ENCODE data around the gene GRK3.

Gene GRK3

DNA sequence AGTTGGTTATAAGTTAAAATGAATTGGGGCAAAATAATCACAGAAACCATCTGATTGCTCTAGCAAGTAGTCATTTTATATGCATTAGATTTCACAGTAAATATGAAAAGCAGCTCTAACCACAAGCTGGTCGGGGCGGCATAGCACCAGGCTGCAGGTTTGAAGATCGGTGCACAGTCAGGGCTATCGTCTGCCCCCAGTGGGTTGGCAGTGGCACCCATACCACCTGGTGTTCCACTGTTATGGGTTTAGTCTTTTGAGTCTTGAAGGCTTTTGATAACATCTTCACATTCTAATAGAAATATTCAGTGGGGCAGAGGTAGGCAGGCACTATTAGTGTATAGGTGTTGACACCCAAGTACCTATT is 62.1 kb downstream of the GRK3 start:
- no peak for DNase-seq (ENCODE audit: low read depth)

DNA sequence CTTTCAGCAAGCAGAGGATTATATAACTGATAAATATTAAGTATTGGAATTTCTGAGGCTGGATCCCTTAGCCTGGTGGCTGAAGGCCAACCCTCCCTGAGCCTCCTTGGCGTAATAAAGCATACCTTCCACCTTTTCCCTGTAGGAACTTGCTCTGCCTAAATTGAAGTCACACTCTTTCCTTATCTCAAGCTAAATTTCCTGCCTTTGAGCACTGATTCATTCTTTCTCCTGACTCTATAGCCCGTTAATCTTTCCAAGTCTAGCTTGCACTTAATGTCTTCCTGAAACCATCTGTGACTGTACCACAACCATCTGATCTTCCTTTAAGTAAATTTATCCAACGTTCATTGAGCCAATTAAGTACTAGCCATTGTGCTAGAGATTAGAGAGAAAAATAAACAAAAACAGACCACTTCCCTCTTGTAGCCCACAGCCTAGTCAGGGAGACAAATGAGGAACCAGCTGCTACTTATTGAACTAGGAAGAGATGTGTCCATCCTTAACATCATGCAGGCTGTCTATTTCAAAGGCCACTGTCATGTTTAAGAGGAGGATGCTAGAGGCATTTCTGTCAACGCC is 62.9 kb downstream of the GRK3 start:
- no peak for DNase-seq (ENCODE audit: low read depth)

- no peak for DNase-seq (ENCODE audit: low read depth)
These were observed 64.0 kb downstream of the GRK3 start for GRCh38 chr22:25628494-25628893.

- DNase-seq (ENCODE audit: low read depth): no peak
These were observed 65.1 kb downstream of the GRK3 start for GRCh38 chr22:25629613-25630012.

GRCh38 chr22:25630447-25630846 is 66.0 kb downstream of the GRK3 start:
- DNase-seq (ENCODE audit: low read depth): no peak

DNA sequence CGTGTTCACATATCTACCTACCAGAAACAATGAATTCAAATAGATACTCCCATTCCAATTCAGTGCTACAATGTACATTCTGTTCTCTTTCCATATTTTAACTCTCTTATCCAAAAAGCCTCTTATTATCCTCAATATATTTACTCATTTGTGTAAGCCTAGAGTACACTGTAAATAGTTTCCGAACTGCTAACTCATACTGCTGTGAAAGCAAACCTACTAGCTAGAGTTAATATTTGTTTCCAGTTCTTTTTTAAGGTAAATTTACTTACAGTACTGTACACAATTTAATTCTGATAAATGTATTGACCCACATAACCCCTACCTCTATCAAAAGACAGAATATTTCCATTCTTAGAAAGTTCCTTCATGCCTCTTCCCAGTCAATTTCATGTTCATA is 71.8 kb downstream of the GRK3 start:
- no peak for DNase-seq (ENCODE audit: low read depth)

- no peak for DNase-seq (ENCODE audit: low read depth)
These were observed 72.6 kb downstream of the GRK3 start for GRCh38 chr22:25637032-25637431.

- DNase-seq (ENCODE audit: low read depth): no peak
These were observed 73.2 kb downstream of the GRK3 start for GRCh38 chr22:25637672-25638071.

DNA sequence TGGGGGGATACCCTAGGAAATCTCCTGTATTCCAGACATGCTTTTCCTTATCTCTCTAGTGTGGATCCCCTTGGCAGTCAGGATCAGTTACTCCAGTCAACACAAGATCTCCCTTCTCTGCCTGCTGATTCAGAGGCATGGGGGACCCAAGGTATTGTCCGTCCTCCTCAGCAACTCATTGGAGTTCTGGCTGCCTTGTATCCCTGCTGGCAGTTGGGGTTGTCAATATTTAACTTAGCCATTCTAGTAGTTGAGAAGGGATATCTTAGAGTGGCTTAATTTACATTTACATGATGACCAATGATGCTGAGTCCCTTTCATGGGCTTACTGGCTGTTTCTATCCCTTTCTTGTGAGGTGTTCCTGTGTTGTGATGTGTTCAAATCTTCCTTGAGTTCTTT is 74.2 kb downstream of the GRK3 start:
- DNase-seq (ENCODE audit: low read depth): no peak

DNA sequence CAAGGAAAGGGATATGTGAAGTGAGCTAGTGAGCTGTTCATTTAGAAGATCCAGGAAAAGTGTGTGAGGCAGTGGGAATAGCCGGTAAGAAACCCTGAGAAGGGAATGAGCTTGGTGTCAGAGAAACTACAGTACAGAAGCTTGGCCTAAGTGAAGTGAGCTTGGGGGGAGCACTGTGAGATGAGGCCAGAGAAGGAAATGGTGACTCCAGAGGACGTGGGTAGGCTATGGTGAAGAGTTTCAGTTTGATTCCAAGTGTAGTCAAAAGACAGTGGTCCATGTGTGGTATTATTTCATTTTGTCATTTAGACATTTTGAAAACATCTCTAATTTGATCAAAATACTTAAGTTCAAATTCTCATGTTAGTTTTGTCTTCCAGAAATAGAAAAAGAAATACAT is 77.2 kb downstream of the GRK3 start:
- no peak for DNase-seq (ENCODE audit: low read depth)

DNA sequence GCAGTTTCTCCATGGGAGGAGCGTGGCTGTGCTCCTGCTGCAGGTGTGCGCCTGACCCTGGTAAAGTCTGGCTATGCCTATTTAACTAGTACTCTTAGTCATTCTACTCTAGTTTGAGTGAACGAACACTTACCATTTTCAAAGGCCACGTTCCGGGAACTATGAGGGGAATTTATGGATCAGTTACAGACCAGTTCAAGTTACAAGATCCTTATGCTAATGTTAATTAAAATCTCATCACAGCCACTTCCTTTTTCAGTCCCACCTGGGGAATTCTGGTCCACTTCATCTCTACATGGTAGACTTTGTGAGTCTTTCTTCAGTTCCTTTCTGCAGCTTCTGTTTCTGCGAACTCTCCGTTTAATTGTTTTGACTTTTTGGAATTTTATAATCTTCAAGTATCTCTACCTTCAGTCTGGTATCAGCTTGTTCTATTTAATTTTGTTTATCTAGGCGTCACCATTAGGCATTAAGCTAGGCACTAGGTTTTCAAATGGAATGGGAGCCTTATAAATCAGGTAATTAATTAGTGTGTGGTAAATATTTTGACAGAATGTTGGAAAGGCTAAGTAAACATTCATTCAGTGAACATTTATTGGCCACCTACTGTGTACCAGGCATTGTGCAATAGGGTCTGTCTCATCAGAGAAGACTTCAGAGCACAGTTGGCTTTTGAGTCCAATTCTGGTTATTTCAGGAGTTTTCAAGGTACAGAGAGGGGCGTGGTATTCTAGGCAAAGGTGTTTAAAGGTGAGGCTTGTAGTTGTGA is 78.9 kb downstream of the GRK3 start:
- DNase-seq (ENCODE audit: low read depth): no peak

DNA sequence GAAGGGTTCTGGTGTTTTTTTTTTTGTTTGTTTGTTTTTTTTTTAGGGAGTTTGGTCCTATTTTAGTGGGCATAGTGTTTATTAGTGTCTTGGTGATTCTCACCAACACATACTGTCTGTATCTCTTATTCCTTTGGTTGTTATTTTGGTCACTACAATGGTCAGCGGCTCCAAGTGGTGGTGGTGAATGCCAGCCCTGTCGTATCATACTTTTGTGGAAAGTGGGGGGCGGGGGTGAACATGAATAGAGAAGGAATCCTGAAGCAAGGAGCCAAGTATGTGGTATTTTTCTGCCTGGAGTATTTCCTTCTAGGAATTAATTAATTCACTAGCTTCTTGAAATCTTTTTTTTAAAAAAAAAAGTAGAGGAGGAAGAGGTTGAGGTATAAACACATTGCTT is 79.6 kb downstream of the GRK3 start:
- DNase-seq (ENCODE audit: low read depth): no peak

DNA sequence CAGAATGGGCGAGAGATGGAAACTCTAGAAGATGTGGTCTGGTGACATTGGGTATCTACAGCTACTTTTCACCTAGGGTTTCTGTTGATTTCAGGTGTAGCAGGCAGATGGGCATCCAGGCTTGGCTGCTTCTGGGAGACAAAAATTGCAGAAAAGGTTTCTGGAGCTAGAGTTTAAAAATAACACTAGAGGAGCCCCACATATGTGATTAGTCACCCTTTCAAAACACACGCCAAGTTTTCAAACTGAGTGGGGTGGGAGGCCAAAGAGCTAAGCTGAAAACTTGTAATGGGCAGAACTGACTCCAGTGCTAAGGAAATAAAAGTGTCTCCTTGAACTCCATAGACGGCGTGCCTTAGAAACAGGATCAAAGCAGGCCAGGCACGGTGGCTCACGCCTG is 80.8 kb downstream of the GRK3 start:
- DNase-seq (ENCODE audit: low read depth): no peak

DNA sequence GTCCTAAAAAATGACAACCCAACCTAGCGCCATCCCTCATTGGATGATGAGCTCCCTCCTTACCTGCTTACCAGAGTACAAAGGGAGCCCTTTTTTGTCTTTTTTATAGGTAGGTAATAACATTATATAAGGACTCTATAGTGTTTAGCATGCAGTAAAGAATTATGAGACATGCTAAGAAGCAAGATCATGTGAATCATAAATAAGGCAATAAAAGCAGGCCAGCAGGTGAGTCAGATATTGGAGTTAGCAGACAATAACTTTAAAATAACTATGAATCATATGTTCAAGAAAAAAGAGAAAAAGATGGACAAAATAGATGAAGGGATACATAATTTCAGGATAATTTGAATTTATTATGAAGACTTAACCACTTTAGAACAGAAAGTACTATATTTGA is 81.5 kb downstream of the GRK3 start:
- DNase-seq (ENCODE audit: low read depth): no peak

GRCh38 chr22:25650833-25651232 is 86.4 kb downstream of the GRK3 start:
- no peak for DNase-seq (ENCODE audit: low read depth)

DNA sequence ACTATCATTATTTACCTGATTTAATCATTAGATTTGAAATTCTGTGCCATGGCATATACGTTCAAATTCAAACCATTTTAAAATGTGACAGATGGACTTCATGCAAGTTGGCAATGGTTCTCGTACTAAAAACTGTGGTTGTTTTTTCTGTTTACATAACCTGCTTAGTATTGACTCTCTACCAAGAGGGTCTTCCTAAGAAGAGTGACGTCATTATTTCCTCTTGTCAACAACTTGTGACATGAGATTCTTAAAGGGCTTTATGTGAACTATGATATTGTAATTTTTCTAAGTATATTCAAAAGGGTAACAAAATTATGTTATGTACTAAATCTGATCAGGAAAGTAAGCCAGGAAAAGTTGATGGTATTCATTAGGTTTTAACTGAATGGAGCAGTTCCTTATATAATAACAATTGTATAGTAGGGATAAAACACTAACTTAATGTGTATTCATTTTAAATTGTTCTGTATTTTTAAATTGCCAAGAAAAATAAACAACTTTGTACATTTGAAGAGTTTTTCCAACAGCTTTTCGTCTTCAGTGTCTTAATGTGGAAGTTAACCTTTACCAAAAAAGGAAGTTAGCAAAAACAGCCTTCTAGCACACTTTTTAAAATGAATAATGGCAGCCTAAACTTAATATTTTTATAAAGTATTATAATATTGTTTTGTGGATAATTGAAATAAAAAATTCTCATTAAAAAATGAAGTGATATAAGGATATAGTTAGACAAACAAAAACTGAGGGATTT is 87.0 kb downstream of the GRK3 start:
- DNase-seq (ENCODE audit: low read depth): no peak

- no peak for DNase-seq (ENCODE audit: low read depth)
These were observed 90.2 kb downstream of the GRK3 start for GRCh38 chr22:25654676-25655075.

GRCh38 chr22:25655371-25655935 is 91.0 kb downstream of the GRK3 start:
- no peak for DNase-seq (ENCODE audit: low read depth)

GRCh38 chr22:25656724-25657123 is 92.2 kb downstream of the GRK3 start:
- no peak for DNase-seq (ENCODE audit: low read depth)

DNA sequence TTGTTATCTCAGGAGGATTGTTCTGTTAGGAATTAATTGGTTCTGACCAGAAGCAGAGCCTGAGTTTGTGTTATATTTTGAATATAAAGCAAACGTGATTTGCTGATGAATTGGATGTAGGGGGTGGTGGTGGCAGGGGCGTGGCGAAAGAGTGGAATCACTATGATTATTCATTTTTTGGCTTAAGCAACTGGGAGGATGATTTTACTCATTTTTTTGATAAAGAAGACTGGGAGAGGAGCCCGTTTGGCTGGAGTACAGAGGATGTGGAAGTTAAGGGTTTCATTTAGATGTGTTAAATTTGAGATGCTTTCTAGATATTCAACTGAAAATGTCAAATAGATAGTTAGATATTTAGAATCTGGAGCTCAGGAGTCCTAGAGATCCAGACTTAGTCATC is 94.2 kb downstream of the GRK3 start:
- no peak for DNase-seq (ENCODE audit: low read depth)

GRCh38 chr22:25659413-25659812 is 94.9 kb downstream of the GRK3 start:
- no peak for DNase-seq (ENCODE audit: low read depth)

- DNase-seq (ENCODE audit: low read depth): no peak
These were observed 95.9 kb downstream of the GRK3 start for GRCh38 chr22:25660336-25660735.

DNA sequence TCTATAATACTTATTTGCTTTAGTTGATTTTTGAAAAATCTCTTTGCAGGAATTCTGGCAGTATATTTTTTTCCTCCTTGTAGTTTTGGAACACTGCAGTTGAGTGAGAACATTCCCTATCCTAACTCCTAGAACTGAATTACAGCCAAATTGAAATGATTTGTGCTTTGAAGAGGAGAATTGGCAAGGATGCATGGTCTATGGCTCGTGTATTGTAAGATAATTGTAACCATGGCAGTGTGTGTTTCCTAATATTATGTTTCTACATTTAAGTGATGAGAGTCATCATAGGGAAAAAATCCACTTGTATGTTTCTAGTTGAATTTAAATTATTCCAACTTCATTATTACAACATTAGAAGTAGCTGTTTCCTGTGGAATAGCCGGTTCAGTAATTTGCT is 96.6 kb downstream of the GRK3 start:
- DNase-seq (ENCODE audit: low read depth): no peak

Data from stimulated activated CD8-positive, alpha-beta memory T cell treated with anti-CD3 and anti-CD28 coated beads, Interleukin-12 subunit alpha, Interleukin-12 subunit beta, amount 100 ng/mL, for 4 hours (primary cell).